Measurements from ENCODE around the gene TBXAS1.
A peak's percentile ranks its signal among the peaks of the same experiment; 100 is the strongest.
"Not testable (repeated sequence)": the region's sequence is repeated elsewhere in the genome, so short reads cannot be mapped to it uniquely, and the experiment has no call there.

TBXAS1 gene

DNA sequence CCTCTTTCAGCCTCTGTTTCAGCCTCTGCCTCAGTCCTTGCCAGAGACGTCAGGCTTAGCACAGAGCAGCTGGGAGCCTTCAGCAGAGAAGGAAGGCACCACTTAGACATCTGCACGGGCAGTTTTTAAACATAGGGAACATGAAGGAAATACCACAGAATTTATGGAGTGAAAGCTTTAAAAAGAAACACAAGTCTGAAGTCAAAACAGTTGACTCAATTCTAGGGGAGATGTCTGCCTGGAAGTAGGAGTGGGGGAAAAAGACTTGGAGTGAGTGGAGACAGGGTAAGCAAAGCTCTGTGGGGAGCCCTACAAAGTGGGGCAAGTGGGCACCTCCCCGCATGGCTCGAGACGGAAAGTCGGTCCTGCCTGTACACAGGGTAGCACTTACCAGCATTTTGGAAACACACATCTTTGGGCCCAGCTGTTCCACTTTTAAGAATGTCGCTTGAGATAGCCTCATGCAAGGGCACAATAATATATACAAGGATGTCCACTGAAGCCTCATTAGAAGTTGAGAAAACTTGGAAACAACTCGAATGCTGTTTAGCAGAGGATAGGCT is 5.0 kb upstream of the TBXAS1 start:
- Histone ChIP-seq H3K9ac (ENCODE audit: low read length in 5 of 5) (no peak overlapping the region), H3K27me3 (ENCODE audit: control insufficient read depth in 5 of 5, insufficient read depth in 4 of 5, low read length in 5 of 5) (no peaks in the 10 kb centered on the region), H3K27ac (ENCODE audit: low read depth, low read length) (no peak overlapping the region), H3K4me1 (ENCODE audit: control insufficient read depth in 5 of 5, insufficient read depth in 5 of 5, low read length in 5 of 5) (no peaks in the 10 kb centered on the region), H3K36me3 (ENCODE audit: control insufficient read depth in 5 of 5, insufficient read depth in 5 of 5, low read length in 5 of 5) (no peaks in the 10 kb centered on the region), H3K4me3 (ENCODE audit: low read depth in 1 of 5, low read length in 5 of 5) (no peak overlapping the region), H3K9me3 (ENCODE audit: control insufficient read depth in 5 of 5, low read length in 5 of 5) (no peaks in the 10 kb centered on the region)

DNA sequence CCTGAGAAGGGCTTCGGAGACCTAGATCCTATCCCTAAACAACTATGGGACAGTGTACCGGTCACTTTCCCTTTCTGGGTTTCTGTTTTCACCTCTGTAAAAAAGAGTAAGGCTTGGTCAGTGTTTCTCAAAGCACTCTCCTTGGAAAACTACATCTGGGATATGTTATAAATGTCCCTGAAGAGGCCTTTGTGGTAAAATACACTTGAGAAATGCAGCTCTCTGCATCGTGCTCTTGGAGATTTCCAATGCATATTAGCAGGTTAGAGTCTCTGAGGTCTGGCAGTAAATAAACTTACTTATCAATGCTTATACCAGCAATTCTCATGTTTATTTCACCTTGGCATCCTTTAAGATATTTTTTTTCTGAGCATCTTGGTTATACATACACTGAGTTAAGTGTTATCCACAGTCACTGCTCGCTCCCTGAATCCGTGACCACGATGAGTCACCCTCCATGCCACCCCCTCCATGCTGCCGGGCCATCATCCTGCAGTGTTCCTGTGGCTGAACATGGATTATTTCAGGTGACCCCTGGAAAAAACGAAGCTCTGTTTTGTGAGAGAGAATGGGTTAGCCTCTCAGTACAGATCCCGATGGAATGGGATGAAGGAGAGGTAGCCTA is 3.3 kb upstream of the TBXAS1 start:
- Histone ChIP-seq H3K27me3 (ENCODE audit: control insufficient read depth in 5 of 5, insufficient read depth in 4 of 5, low read length in 5 of 5) (no peaks in the 10 kb centered on the region), H3K4me1 (ENCODE audit: control insufficient read depth in 5 of 5, insufficient read depth in 5 of 5, low read length in 5 of 5) (no peaks in the 10 kb centered on the region), H3K9ac (ENCODE audit: low read length in 5 of 5) (no peak overlapping the region), H3K4me3 (ENCODE audit: low read depth in 1 of 5, low read length in 5 of 5) (no peak overlapping the region), H3K27ac (ENCODE audit: low read depth, low read length) (no peak overlapping the region), H3K9me3 (ENCODE audit: control insufficient read depth in 5 of 5, low read length in 5 of 5) (no peaks in the 10 kb centered on the region), H3K36me3 (ENCODE audit: control insufficient read depth in 5 of 5, insufficient read depth in 5 of 5, low read length in 5 of 5) (no peaks in the 10 kb centered on the region)

DNA sequence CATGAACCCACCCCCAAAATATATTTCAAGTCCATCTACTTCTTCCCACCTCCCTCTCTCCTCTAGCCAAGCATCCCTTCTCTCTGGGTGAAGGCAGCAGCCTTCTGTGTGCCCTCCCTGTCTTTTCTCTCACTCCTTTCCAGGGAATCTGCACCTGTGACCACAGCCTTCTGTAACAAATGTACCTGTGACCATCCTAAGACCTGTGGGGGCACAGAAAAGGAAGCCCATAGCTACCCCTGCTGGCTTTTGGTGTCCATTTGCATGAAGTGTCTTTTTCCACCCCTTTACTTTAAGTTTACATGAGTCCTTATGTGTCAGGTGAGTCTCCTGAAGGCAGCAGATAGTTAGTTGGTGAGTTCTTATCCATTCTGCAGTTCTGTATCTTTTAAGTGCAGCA is 2.0 kb upstream of the TBXAS1 start:
- Histone ChIP-seq H3K27ac (ENCODE audit: low read depth, low read length) (no peak overlapping the region), H3K36me3 (ENCODE audit: control insufficient read depth in 5 of 5, insufficient read depth in 5 of 5, low read length in 5 of 5) (no peaks in the 10 kb centered on the region), H3K4me1 (ENCODE audit: control insufficient read depth in 5 of 5, insufficient read depth in 5 of 5, low read length in 5 of 5) (no peaks in the 10 kb centered on the region), H3K9me3 (ENCODE audit: control insufficient read depth in 5 of 5, low read length in 5 of 5) (no peaks in the 10 kb centered on the region), H3K27me3 (ENCODE audit: control insufficient read depth in 5 of 5, insufficient read depth in 4 of 5, low read length in 5 of 5) (no peaks in the 10 kb centered on the region), H3K4me3 (ENCODE audit: low read depth in 1 of 5, low read length in 5 of 5) (no peak overlapping the region), H3K9ac (ENCODE audit: low read length in 5 of 5) (no peak overlapping the region)

DNA sequence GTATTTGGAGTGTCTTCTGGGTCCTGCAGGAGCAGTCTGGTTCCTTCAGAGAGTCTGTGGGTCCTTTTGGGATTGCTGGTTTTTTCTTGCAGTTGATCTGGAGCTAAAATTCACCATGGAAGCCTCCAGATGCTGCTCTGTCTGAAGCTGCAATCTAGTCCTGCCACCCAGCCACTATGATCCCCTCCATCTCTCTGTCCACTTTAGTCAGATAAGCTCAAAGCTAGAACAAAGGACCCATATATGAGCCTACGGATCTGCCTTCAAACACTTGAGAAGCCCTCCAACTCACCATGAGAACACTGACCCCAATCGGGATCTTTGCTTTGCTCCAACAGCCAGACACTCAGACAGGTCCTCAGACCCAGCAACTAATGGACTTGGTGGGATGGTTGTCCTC is 618 bp upstream of the TBXAS1 start:
- no peaks in the 10 kb centered on the region for H3K4me1 ChIP-seq (ENCODE audit: control insufficient read depth in 5 of 5, insufficient read depth in 5 of 5, low read length in 5 of 5)
- H3K36me3 ChIP-seq (ENCODE audit: control insufficient read depth in 5 of 5, insufficient read depth in 5 of 5, low read length in 5 of 5): no peaks in the 10 kb centered on the region
- H3K4me3 ChIP-seq (ENCODE audit: low read depth in 1 of 5, low read length in 5 of 5): no peak overlapping the region

DNA sequence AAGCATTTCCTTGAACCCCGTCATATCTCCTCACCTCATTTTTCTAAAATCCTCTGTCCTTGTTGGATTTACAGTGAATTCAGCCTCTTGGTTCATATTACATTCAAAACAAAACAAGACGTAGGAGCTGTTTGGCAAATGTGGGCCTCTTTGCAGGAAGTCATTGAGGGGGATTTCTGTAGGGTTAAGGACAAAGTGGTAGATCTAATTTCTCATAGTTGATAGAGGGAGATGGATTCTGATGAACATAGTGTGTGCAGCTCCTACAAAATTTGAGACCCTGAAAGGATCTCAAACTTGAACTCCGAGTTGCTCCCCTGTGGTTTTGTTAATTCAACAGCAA is 682 bp downstream of the TBXAS1 start:
- H3K36me3 ChIP-seq (ENCODE audit: control insufficient read depth in 5 of 5, insufficient read depth in 5 of 5, low read length in 5 of 5): no peaks in the 10 kb centered on the region
- peak overlapping the region in 1 of 5 donors; percentile 8 for H3K9ac ChIP-seq (ENCODE audit: low read length in 5 of 5)
- peak overlapping the region; percentile 30 for H3K27ac ChIP-seq (ENCODE audit: low read depth, low read length)
- H3K4me3 ChIP-seq (ENCODE audit: low read depth in 1 of 5, low read length in 5 of 5): peak overlapping the region; percentile 41 to 60 (median 51)
- no peaks in the 10 kb centered on the region for H3K4me1 ChIP-seq (ENCODE audit: control insufficient read depth in 5 of 5, insufficient read depth in 5 of 5, low read length in 5 of 5)
- no peaks in the 10 kb centered on the region for H3K27me3 ChIP-seq (ENCODE audit: control insufficient read depth in 5 of 5, insufficient read depth in 4 of 5, low read length in 5 of 5)
- H3K9me3 ChIP-seq (ENCODE audit: control insufficient read depth in 5 of 5, low read length in 5 of 5): no peaks in the 10 kb centered on the region

More for the DNA sequence above, 618 bp upstream of the TBXAS1 start:
- Histone ChIP-seq H3K27me3 (ENCODE audit: control insufficient read depth in 5 of 5, insufficient read depth in 4 of 5, low read length in 5 of 5) (no peaks in the 10 kb centered on the region), H3K9me3 (ENCODE audit: control insufficient read depth in 5 of 5, low read length in 5 of 5) (no peaks in the 10 kb centered on the region), H3K9ac (ENCODE audit: low read length in 5 of 5) (no peak overlapping the region), H3K27ac (ENCODE audit: low read depth, low read length) (no peak overlapping the region)

DNA sequence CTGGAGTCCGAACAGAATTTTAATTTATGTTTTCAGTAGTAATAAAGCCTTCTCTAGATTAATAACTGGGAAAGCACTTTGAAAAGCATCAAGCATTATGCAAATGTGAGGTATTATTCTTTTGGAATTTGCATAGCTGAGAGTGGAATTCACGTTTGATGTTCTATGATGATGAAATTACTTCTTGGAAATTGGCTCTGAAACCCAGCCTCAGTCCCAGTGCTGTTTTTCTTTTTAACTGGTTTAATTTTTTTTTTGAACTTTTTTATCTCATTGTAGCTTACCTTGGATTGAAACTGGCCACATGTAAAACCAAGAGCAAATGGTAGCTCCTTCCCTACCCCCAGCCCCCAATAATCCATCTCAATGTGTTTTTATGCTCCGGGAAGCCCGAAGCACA is 1.2 kb downstream of the TBXAS1 start:
- H3K9ac ChIP-seq (ENCODE audit: low read length in 5 of 5): no peak overlapping the region
- no peaks in the 10 kb centered on the region for H3K4me1 ChIP-seq (ENCODE audit: control insufficient read depth in 5 of 5, insufficient read depth in 5 of 5, low read length in 5 of 5)
- H3K27me3 ChIP-seq (ENCODE audit: control insufficient read depth in 5 of 5, insufficient read depth in 4 of 5, low read length in 5 of 5): no peaks in the 10 kb centered on the region
- H3K27ac ChIP-seq (ENCODE audit: low read depth, low read length): no peak overlapping the region
- peak overlapping the region in 4 of 5 donors; percentile 39 to 60 (median 49) for H3K4me3 ChIP-seq (ENCODE audit: low read depth in 1 of 5, low read length in 5 of 5)
- no peaks in the 10 kb centered on the region for H3K9me3 ChIP-seq (ENCODE audit: control insufficient read depth in 5 of 5, low read length in 5 of 5)
- no peaks in the 10 kb centered on the region for H3K36me3 ChIP-seq (ENCODE audit: control insufficient read depth in 5 of 5, insufficient read depth in 5 of 5, low read length in 5 of 5)

DNA sequence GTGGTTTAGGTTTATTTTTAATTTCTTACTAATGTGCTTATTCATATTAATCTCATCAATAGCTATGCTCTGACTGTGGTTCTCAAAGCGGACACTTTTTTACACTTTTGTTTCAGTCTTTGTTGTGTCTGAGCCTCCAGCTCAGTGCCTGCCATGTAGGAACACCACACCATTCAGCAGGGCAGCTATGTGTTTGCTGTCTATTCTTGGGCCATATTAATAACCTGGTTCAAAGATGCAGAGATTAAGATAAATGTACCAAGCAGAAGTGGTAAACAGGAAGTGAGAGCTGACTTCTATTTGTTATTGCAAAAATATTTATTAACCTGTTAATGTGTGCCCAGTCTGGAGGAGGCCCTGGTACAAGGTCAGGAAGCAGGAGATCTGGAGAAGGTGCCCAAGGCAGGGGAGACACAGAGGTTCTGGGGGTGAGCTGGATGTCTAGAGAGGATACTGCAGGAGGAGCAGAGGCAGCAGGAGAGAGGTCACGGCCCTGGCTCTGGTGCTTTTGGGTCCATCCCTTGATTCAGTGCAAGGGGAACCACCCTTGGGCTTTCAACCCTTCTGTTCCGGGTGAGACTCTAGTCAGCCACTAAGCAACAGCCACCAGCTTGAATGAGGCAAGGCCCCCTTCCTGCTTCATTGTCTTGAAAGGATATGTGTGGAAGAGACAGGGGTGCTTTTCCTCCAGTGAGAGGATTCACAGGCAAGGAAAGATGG is 1.9 kb downstream of the TBXAS1 start:
- Histone ChIP-seq H3K9me3 (ENCODE audit: control insufficient read depth in 5 of 5, low read length in 5 of 5) (no peaks in the 10 kb centered on the region), H3K9ac (ENCODE audit: low read length in 5 of 5) (no peak overlapping the region)

DNA sequence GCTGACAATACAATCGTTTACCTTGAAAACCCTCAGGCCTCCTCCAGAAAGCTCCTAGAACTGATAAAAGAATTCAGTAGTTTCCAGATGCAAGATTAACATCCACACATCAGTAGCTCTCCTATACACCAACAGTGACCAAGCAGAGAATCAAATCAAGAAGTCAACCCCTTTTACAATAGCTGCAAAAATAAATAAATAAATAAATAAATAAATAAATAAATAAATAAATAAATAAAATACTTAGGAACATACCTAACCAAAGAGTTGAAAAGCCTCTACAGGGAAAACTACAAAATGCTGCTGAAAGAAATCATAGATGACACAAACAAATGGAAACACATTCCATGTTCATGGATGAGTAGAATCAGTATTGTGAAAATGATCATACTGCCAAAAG is 6.8 kb downstream of the TBXAS1 start:
- H3K27me3 ChIP-seq (ENCODE audit: control insufficient read depth in 5 of 5, insufficient read depth in 4 of 5, low read length in 5 of 5); H3K9ac ChIP-seq (ENCODE audit: low read length in 5 of 5); H3K4me1 ChIP-seq (ENCODE audit: control insufficient read depth in 5 of 5, insufficient read depth in 5 of 5, low read length in 5 of 5); H3K4me3 ChIP-seq (ENCODE audit: low read depth in 1 of 5, low read length in 5 of 5); H3K9me3 ChIP-seq (ENCODE audit: control insufficient read depth in 5 of 5, low read length in 5 of 5); H3K27ac ChIP-seq (ENCODE audit: low read depth, low read length); H3K36me3 ChIP-seq (ENCODE audit: control insufficient read depth in 5 of 5, insufficient read depth in 5 of 5, low read length in 5 of 5): not testable (repeated sequence)

More for the DNA sequence above, 1.9 kb downstream of the TBXAS1 start:
- no peaks in the 10 kb centered on the region for H3K27me3 ChIP-seq (ENCODE audit: control insufficient read depth in 5 of 5, insufficient read depth in 4 of 5, low read length in 5 of 5)
- H3K36me3 ChIP-seq (ENCODE audit: control insufficient read depth in 5 of 5, insufficient read depth in 5 of 5, low read length in 5 of 5): no peaks in the 10 kb centered on the region
- H3K4me3 ChIP-seq (ENCODE audit: low read depth in 1 of 5, low read length in 5 of 5): peak overlapping the region; percentile 5 to 60 (median 47)
- H3K27ac ChIP-seq (ENCODE audit: low read depth, low read length): no peak overlapping the region
- no peaks in the 10 kb centered on the region for H3K4me1 ChIP-seq (ENCODE audit: control insufficient read depth in 5 of 5, insufficient read depth in 5 of 5, low read length in 5 of 5)

DNA sequence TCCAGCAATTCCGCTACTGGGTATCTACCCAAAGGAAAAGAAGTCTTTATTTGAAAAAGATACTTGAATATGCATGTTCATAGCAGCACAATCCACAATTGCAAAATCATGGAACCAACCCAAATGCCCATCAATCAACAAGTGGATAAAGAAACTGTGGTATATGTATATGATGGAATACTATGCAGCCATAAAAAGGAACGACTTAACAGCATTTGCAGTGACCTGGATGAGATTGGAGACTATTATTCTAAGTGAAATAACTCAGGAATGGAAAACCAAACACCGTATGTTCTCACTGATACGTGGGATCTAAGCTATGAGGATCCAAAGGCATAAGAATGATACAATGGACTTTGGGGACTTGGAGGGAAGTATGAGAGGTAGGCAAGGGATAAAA is 8.2 kb downstream of the TBXAS1 start:
- H3K27me3 ChIP-seq (ENCODE audit: control insufficient read depth in 5 of 5, insufficient read depth in 4 of 5, low read length in 5 of 5); H3K9me3 ChIP-seq (ENCODE audit: control insufficient read depth in 5 of 5, low read length in 5 of 5): not testable (repeated sequence)

DNA sequence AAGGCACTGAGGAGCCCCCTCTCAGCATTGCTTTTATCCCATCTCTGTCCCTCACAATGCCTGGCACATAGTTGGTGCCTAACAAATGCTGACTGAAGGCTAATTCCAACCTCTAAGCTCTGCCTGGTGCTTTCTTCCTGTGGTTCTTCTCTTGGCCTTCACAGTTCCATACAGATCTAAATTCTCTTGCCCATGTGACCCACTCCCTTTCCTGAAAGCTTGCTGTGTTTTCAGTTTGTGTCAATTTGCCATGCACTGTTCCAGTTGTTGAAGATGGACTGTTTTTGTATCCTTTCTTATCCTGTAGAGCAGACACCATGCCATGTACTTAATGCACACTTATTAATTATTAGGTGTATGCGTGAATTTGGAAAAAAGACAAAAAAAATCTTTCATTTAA is 9.2 kb downstream of the TBXAS1 start:
- no peak overlapping the region for H3K9ac ChIP-seq (ENCODE audit: low read length in 5 of 5)
- no peak overlapping the region for H3K27ac ChIP-seq (ENCODE audit: low read depth, low read length)
- no peak overlapping the region for H3K4me3 ChIP-seq (ENCODE audit: low read depth in 1 of 5, low read length in 5 of 5)
- no peaks in the 10 kb centered on the region for H3K27me3 ChIP-seq (ENCODE audit: control insufficient read depth in 5 of 5, insufficient read depth in 4 of 5, low read length in 5 of 5)
- peaks cover 0 to 6% (median 0%) of the 10 kb centered on the region in 5 donors for H3K9me3 ChIP-seq (ENCODE audit: control insufficient read depth in 5 of 5, low read length in 5 of 5)
- peaks cover 0 to 7% (median 0%) of the 10 kb centered on the region in 5 donors for H3K4me1 ChIP-seq (ENCODE audit: control insufficient read depth in 5 of 5, insufficient read depth in 5 of 5, low read length in 5 of 5)
- H3K36me3 ChIP-seq (ENCODE audit: control insufficient read depth in 5 of 5, insufficient read depth in 5 of 5, low read length in 5 of 5): no peaks in the 10 kb centered on the region

More for the DNA sequence above, 8.2 kb downstream of the TBXAS1 start:
- not testable (repeated sequence) for H3K9ac ChIP-seq (ENCODE audit: low read length in 5 of 5); H3K27ac ChIP-seq (ENCODE audit: low read depth, low read length); H3K4me3 ChIP-seq (ENCODE audit: low read depth in 1 of 5, low read length in 5 of 5); H3K4me1 ChIP-seq (ENCODE audit: control insufficient read depth in 5 of 5, insufficient read depth in 5 of 5, low read length in 5 of 5); H3K36me3 ChIP-seq (ENCODE audit: control insufficient read depth in 5 of 5, insufficient read depth in 5 of 5, low read length in 5 of 5)

Measured in subcutaneous abdominal adipose tissue (tissue), 5 donors.